ENCODE measurements around the gene ZNF79.
"Not testable (repeated sequence)": the region's sequence is repeated elsewhere in the genome, so short reads cannot be mapped to it uniquely, and the experiment has no call there.

ZNF79 gene

GRCh38 chr9:127458921-127459320, 34.7 kb downstream of the ZNF79 start:
- DNase-seq = no peak

- no peak for DNase-seq
These were observed 39.2 kb downstream of the ZNF79 start for GRCh38 chr9:127463382-127463781.

- DNase-seq = no peak
These were observed 39.7 kb downstream of the ZNF79 start for GRCh38 chr9:127463911-127464310.

- not testable (repeated sequence) for DNase-seq
These were observed 42.3 kb downstream of the ZNF79 start for GRCh38 chr9:127466407-127466917.

GRCh38 chr9:127467621-127468020, 43.4 kb downstream of the ZNF79 start:
- DNase-seq = no peak

GRCh38 chr9:127470662-127471061, 46.5 kb downstream of the ZNF79 start:
- DNase-seq = no peak

- DNase-seq = no peak
These were observed 49.3 kb downstream of the ZNF79 start for GRCh38 chr9:127473501-127473900.

GRCh38 chr9:127473932-127474331, 49.8 kb downstream of the ZNF79 start:
- no peak for DNase-seq

GRCh38 chr9:127474592-127474991, 50.4 kb downstream of the ZNF79 start:
- no peak for DNase-seq

GRCh38 chr9:127479507-127480081, 55.4 kb downstream of the ZNF79 start:
- no peak for DNase-seq

GRCh38 chr9:127482662-127483061, 58.5 kb downstream of the ZNF79 start:
- no peak for DNase-seq

- no peak for DNase-seq
These were observed 61.8 kb downstream of the ZNF79 start for GRCh38 chr9:127485995-127486394.

- no peak for DNase-seq
These were observed 64.8 kb downstream of the ZNF79 start for GRCh38 chr9:127488946-127489345.

- DNase-seq = no peak
These were observed 65.4 kb downstream of the ZNF79 start for GRCh38 chr9:127489471-127490115.

- DNase-seq = no peak
These were observed 66.5 kb downstream of the ZNF79 start for GRCh38 chr9:127490535-127491230.

- DNase-seq = no peak
These were observed 67.3 kb downstream of the ZNF79 start for GRCh38 chr9:127491516-127491915.

GRCh38 chr9:127492616-127493015, 68.4 kb downstream of the ZNF79 start:
- DNase-seq = no peak

GRCh38 chr9:127493592-127494303, 69.6 kb downstream of the ZNF79 start:
- DNase-seq = no peak

GRCh38 chr9:127494304-127494702, 70.1 kb downstream of the ZNF79 start:
- no peak for DNase-seq

Data from CD4-positive, alpha-beta T cell treated with Interleukin-21 for 1 hour (primary cell).